Measurements from ENCODE around the gene IQCH.

GRCh38 chr15:67307156-67307555 lies 52.6 kb downstream of the IQCH start:
- TF ChIP-seq CTCF (conservative IDR thresholded peaks at IDR 0.05) (no peak), ZFX (IDR thresholded peaks at IDR 0.05) (no peak)
